ENCODE measurements around the gene KLHL7.

Gene KLHL7

GRCh38 chr7:23158546-23158945 is 53.0 kb downstream of the KLHL7 start:
- no peak for DNase-seq (ENCODE audit: low spot score)
- TF ChIP-seq, protein P1, sequence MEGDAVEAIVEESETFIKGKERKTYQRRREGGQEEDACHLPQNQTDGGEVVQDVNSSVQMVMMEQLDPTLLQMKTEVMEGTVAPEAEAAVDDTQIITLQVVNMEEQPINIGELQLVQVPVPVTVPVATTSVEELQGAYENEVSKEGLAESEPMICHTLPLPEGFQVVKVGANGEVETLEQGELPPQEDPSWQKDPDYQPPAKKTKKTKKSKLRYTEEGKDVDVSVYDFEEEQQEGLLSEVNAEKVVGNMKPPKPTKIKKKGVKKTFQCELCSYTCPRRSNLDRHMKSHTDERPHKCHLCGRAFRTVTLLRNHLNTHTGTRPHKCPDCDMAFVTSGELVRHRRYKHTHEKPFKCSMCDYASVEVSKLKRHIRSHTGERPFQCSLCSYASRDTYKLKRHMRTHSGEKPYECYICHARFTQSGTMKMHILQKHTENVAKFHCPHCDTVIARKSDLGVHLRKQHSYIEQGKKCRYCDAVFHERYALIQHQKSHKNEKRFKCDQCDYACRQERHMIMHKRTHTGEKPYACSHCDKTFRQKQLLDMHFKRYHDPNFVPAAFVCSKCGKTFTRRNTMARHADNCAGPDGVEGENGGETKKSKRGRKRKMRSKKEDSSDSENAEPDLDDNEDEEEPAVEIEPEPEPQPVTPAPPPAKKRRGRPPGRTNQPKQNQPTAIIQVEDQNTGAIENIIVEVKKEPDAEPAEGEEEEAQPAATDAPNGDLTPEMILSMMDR (IDR thresholded peaks at IDR 0.05; ENCODE audit: extremely low read depth, missing control alignments), result no peak

GRCh38 chr7:23161482-23161881 is 55.9 kb downstream of the KLHL7 start:
- no peak for DNase-seq (ENCODE audit: low spot score)
- TF ChIP-seq, protein P1 (IDR thresholded peaks at IDR 0.05; ENCODE audit: extremely low read depth, missing control alignments), result no peak

DNA sequence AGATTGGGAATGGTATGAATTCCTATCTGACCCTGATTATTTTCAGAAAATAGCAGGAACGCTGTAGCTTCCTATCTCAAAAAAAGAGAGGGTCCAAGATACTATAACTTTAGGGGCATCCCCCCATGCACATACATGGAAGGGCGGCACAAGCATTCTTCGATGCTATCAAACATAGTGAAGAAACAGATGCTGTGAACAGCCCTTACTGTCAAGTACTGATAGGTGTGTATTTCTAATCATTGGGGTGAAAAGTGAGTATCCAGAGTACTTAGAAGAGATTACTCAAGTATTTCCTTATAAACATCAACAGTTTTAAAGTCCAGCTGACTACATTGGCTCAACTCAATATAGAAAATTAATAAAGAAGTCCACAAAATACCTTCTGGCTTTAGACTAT is 59.3 kb downstream of the KLHL7 start:
- DNase-seq (ENCODE audit: low spot score), result no peak
- TF ChIP-seq, protein P1 (IDR thresholded peaks at IDR 0.05; ENCODE audit: extremely low read depth, missing control alignments), result no peak

DNA sequence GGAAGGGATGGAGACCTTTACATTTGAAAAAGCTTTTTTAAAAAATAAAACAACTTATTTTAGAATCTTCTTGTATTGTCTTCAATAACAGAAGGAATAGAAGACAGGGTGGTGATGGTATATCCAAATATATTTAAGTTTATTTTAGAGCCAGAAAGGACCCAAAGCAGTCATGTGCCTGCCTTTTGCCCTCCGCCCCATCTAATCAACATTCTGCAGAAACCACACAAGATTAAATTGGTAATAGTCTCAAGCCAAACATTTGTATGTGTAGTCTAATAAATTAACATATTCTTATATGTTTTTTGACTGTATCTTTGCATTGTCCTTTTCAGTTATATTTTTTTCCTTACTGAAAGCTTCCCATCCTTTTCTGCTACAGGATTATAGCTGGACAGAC is 59.7 kb downstream of the KLHL7 start:
- TF ChIP-seq, protein P1 (IDR thresholded peaks at IDR 0.05; ENCODE audit: extremely low read depth, missing control alignments), result no peak
- DNase-seq (ENCODE audit: low spot score), result no peak

- DNase-seq (ENCODE audit: low spot score), result no peak
- TF ChIP-seq, protein P1 (IDR thresholded peaks at IDR 0.05; ENCODE audit: extremely low read depth, missing control alignments), result no peak
Measured at GRCh38 chr7:23167691-23168090, 62.1 kb downstream of the KLHL7 start.

DNA sequence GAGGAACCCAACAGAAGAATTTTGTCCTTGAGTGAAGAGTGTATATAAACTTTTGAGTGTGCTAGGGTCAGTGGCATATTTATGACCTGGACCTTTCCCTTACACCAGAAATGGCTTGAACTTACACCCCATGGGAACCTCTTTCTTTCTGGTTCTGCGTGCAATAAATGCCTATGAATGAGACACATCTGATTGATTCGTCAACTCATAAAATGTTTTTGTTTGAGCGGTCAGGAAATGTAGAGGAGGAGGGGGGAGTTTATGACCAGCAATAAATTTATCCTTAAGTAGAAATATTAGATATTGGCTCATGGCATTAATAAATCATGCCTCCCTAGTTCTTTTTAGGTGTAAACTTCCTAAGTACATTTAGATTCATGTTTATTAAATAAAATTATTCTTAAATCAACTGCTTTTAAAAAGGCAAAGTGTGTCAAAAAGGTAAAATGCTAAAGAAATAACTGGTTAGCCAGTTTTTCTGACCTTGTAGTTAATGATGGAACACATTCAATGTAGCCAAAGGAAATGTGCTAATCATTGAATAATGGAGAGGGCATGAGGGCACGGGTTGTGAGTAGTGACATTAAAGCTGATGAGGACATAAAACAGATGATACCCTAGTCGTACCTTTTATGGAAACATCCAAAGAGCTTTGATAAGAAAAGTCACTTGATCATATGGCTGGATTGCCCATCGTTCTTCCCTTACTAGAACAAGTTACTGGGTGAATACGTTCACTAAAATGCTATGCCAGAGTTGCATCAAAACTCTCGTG is 62.7 kb downstream of the KLHL7 start:
- DNase-seq (ENCODE audit: low spot score), result no peak
- TF ChIP-seq, protein P1 (IDR thresholded peaks at IDR 0.05; ENCODE audit: extremely low read depth, missing control alignments), result no peak

DNA sequence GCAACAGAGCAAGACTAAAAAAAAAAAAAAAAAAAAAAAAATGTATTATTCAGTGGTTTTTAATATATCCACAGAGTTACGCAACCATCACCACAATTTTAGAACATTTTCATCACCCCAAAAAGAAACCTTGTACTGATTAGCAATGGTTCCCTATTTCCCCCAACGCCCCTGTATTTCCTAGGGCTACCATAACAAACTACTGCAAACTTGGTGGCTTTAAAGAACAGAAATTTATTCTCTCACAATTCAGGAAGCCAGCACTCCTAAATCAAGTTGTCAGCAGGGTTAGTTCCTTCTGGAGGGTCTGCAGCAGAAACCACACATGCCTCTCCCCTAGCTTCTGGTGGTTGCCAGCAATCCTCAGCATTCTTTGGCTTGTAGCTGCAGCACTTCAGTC is 70.4 kb downstream of the KLHL7 start:
- no peak for DNase-seq (ENCODE audit: low spot score)
- TF ChIP-seq, protein P1 (IDR thresholded peaks at IDR 0.05; ENCODE audit: extremely low read depth, missing control alignments), result no peak

Measured in GM20000 (cell line).